ENCODE results near the gene FOXR1.

FOXR1 gene

GRCh38 chr11:118997627-118998387, 26.2 kb downstream of the FOXR1 start, which contains the start of gene CENATAC:
Gene CENATAC, plus strand, starts transcription at chr11:118998138. Its CDS starts 60 bp downstream, at chr11:118998198.
- Histone ChIP-seq H3K36me3 (ENCODE audit: control insufficient read depth in 1 of 2, insufficient read depth in 2 of 2, low read depth in 1 of 2, low read length in 2 of 2) (peaks cover 10 to 33% of the 10 kb centered on the region in 2 experiments), H2BK5ac (ENCODE audit: low read depth, low read length, poor library complexity, severe bottlenecking) (no peak within 1 kb of the TSS), H2BK12ac (ENCODE audit: low read length in 2 of 2) (peak within 1 kb of the TSS in 1 of 2 experiments; percentile 68), H3K4me1 (ENCODE audit: control insufficient read depth, insufficient read depth, low read depth, low read length) (peaks cover 6% of the 10 kb centered on the region), H3K9me3 (ENCODE audit: control insufficient read depth, low read length) (no peaks in the 10 kb centered on the region), H3K4ac (ENCODE audit: low read depth in 1 of 2, low read length in 2 of 2) (peak within 1 kb of the TSS; percentile 57 to 70), H3K27ac (ENCODE audit: low read length, poor library complexity, severe bottlenecking) (peak within 1 kb of the TSS; percentile 73), H3K27me3 (ENCODE audit: control insufficient read depth in 1 of 2, insufficient read depth in 1 of 2, low read length in 2 of 2) (no peaks in the 10 kb centered on the region), H2AFZ (ENCODE audit: low read depth, low read length) (peak within 1 kb of the TSS; percentile 78), H2AK5ac (ENCODE audit: low read length, severe bottlenecking) (peak within 1 kb of the TSS; percentile 17), H3K18ac (ENCODE audit: low read depth in 1 of 2, low read length in 2 of 2) (peak within 1 kb of the TSS; percentile 53 to 89), H3K79me1 (replicated peaks; ENCODE audit: low read length, poor library complexity, severe bottlenecking) (peaks cover 18% of the 10 kb centered on the region), H3K14ac (ENCODE audit: low read length in 2 of 2) (peak within 1 kb of the TSS in 1 of 2 experiments; percentile 55), H3K4me3 (ENCODE audit: insufficient read depth in 1 of 2, low read depth in 1 of 2, low read length in 2 of 2) (peak within 1 kb of the TSS; percentile 65 to 95), H2BK15ac (ENCODE audit: low read depth, poor library complexity, severe bottlenecking) (peak within 1 kb of the TSS; percentile 60), H3K9ac (ENCODE audit: low read length) (peak within 1 kb of the TSS; percentile 94), H2BK120ac (ENCODE audit: low read depth, low read length) (no peak within 1 kb of the TSS), H3K4me2 (ENCODE audit: low read length, poor library complexity, severe bottlenecking) (peak within 1 kb of the TSS; percentile 80), H4K8ac (ENCODE audit: low read length) (peak within 1 kb of the TSS; percentile 83), H4K91ac (ENCODE audit: low read length) (peak within 1 kb of the TSS; percentile 47), H3K23ac (ENCODE audit: low read length in 2 of 2) (peak within 1 kb of the TSS in 1 of 2 experiments; percentile 90)
- under 1% methylated on average over 54 of the region's 54 CpGs for WGBS
- DNase-seq: peak; percentile 89

- Histone ChIP-seq H2BK5ac (ENCODE audit: low read depth, low read length, poor library complexity, severe bottlenecking) (no peak overlapping the region), H3K27ac (ENCODE audit: low read length, poor library complexity, severe bottlenecking) (peak overlapping the region; percentile 73), H3K79me1 (replicated peaks; ENCODE audit: low read length, poor library complexity, severe bottlenecking) (peaks cover 18% of the 10 kb centered on the region), H2BK15ac (ENCODE audit: low read depth, poor library complexity, severe bottlenecking) (peak overlapping the region; percentile 60), H3K4me3 (ENCODE audit: insufficient read depth in 1 of 2, low read depth in 1 of 2, low read length in 2 of 2) (peak overlapping the region; percentile 65 to 95), H3K9me3 (ENCODE audit: control insufficient read depth, low read length) (no peaks in the 10 kb centered on the region), H2BK12ac (ENCODE audit: low read length in 2 of 2) (peak overlapping the region in 1 of 2 experiments; percentile 68), H3K36me3 (ENCODE audit: control insufficient read depth in 1 of 2, insufficient read depth in 2 of 2, low read depth in 1 of 2, low read length in 2 of 2) (peaks cover 14 to 39% of the 10 kb centered on the region in 2 experiments), H3K14ac (ENCODE audit: low read length in 2 of 2) (peak overlapping the region in 1 of 2 experiments; percentile 55), H3K23ac (ENCODE audit: low read length in 2 of 2) (peak overlapping the region in 1 of 2 experiments; percentile 90), H3K4ac (ENCODE audit: low read depth in 1 of 2, low read length in 2 of 2) (peak overlapping the region; percentile 57 to 63), H3K4me1 (ENCODE audit: control insufficient read depth, insufficient read depth, low read depth, low read length) (peaks cover 6% of the 10 kb centered on the region), H3K4me2 (ENCODE audit: low read length, poor library complexity, severe bottlenecking) (peak overlapping the region; percentile 80), H4K8ac (ENCODE audit: low read length) (peak overlapping the region; percentile 83), H2AK5ac (ENCODE audit: low read length, severe bottlenecking) (no peak overlapping the region), H3K18ac (ENCODE audit: low read depth in 1 of 2, low read length in 2 of 2) (peak overlapping the region; percentile 31 to 63), H3K9ac (ENCODE audit: low read length) (peak overlapping the region; percentile 94), H2BK120ac (ENCODE audit: low read depth, low read length) (no peak overlapping the region), H3K27me3 (ENCODE audit: control insufficient read depth in 1 of 2, insufficient read depth in 1 of 2, low read length in 2 of 2) (no peaks in the 10 kb centered on the region), H4K91ac (ENCODE audit: low read length) (peak overlapping the region; percentile 30), H2AFZ (ENCODE audit: low read depth, low read length) (peak overlapping the region; percentile 43)
- no peak for DNase-seq
- WGBS: 2% methylated on average over 19 of the region's 19 CpGs
Observed at GRCh38 chr11:118998388-118998717, 26.8 kb downstream of the FOXR1 start.

DNA sequence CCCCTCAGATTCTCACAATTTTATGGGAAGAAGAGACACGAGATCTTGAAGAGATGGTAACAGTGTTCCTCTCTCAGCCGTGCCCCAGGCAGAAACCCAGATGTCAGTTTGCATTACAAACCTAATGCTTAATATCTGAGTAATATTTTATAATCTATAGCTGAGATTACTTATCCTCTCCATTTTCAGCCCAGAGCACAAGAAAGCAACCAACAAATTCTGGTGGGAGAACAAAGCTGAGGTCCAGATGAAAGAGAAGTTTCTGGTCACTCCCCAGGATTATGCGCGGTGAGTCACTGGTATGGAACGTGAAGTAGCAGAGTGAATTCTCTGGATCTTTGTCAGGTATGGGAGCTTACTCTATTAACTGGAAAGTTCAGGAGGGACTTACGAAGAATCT, 27.3 kb downstream of the FOXR1 start:
- 13% methylated on average over 3 of the region's 6 CpGs for WGBS
- peak overlapping the region in 1 of 2 experiments; percentile 55 for H3K14ac ChIP-seq (ENCODE audit: low read length in 2 of 2)
- no peak overlapping the region for H3K18ac ChIP-seq (ENCODE audit: low read depth in 1 of 2, low read length in 2 of 2)
- peaks cover 18% of the 10 kb centered on the region for H3K79me1 ChIP-seq (replicated peaks; ENCODE audit: low read length, poor library complexity, severe bottlenecking)
- H3K4me2 ChIP-seq (ENCODE audit: low read length, poor library complexity, severe bottlenecking): peak overlapping the region; percentile 80
- H3K36me3 ChIP-seq (ENCODE audit: control insufficient read depth in 1 of 2, insufficient read depth in 2 of 2, low read depth in 1 of 2, low read length in 2 of 2): peaks cover 14 to 41% of the 10 kb centered on the region in 2 experiments
- H2BK120ac ChIP-seq (ENCODE audit: low read depth, low read length): no peak overlapping the region
- no peak overlapping the region for H2BK15ac ChIP-seq (ENCODE audit: low read depth, poor library complexity, severe bottlenecking)
- peak overlapping the region; percentile 43 for H2AFZ ChIP-seq (ENCODE audit: low read depth, low read length)
- peak overlapping the region; percentile 17 for H2AK5ac ChIP-seq (ENCODE audit: low read length, severe bottlenecking)
- peak overlapping the region; percentile 65 to 95 for H3K4me3 ChIP-seq (ENCODE audit: insufficient read depth in 1 of 2, low read depth in 1 of 2, low read length in 2 of 2)
- H2BK5ac ChIP-seq (ENCODE audit: low read depth, low read length, poor library complexity, severe bottlenecking): no peak overlapping the region
- H3K4me1 ChIP-seq (ENCODE audit: control insufficient read depth, insufficient read depth, low read depth, low read length): peaks cover 6% of the 10 kb centered on the region
- peak overlapping the region; percentile 73 for H3K27ac ChIP-seq (ENCODE audit: low read length, poor library complexity, severe bottlenecking)
- H3K9ac ChIP-seq (ENCODE audit: low read length): peak overlapping the region; percentile 94
- H3K9me3 ChIP-seq (ENCODE audit: control insufficient read depth, low read length): no peaks in the 10 kb centered on the region
- peak overlapping the region; percentile 57 to 63 for H3K4ac ChIP-seq (ENCODE audit: low read depth in 1 of 2, low read length in 2 of 2)
- peak; percentile 68 for DNase-seq
- H4K91ac ChIP-seq (ENCODE audit: low read length): no peak overlapping the region
- no peaks in the 10 kb centered on the region for H3K27me3 ChIP-seq (ENCODE audit: control insufficient read depth in 1 of 2, insufficient read depth in 1 of 2, low read length in 2 of 2)
- H4K8ac ChIP-seq (ENCODE audit: low read length): no peak overlapping the region
- no peak overlapping the region for H3K23ac ChIP-seq (ENCODE audit: low read length in 2 of 2)
- H2BK12ac ChIP-seq (ENCODE audit: low read length in 2 of 2): peak overlapping the region in 1 of 2 experiments; percentile 68

- Histone ChIP-seq H2AFZ (ENCODE audit: low read depth, low read length) (no peak overlapping the region), H2BK5ac (ENCODE audit: low read depth, low read length, poor library complexity, severe bottlenecking) (no peak overlapping the region), H3K23ac (ENCODE audit: low read length in 2 of 2) (no peak overlapping the region), H2BK12ac (ENCODE audit: low read length in 2 of 2) (no peak overlapping the region), H3K27me3 (ENCODE audit: control insufficient read depth in 1 of 2, insufficient read depth in 1 of 2, low read length in 2 of 2) (no peaks in the 10 kb centered on the region), H3K18ac (ENCODE audit: low read depth in 1 of 2, low read length in 2 of 2) (no peak overlapping the region), H3K4me3 (ENCODE audit: insufficient read depth in 1 of 2, low read depth in 1 of 2, low read length in 2 of 2) (no peak overlapping the region), H3K14ac (ENCODE audit: low read length in 2 of 2) (no peak overlapping the region), H2BK15ac (ENCODE audit: low read depth, poor library complexity, severe bottlenecking) (no peak overlapping the region), H3K9me3 (ENCODE audit: control insufficient read depth, low read length) (no peaks in the 10 kb centered on the region), H3K79me1 (replicated peaks; ENCODE audit: low read length, poor library complexity, severe bottlenecking) (peaks cover 20% of the 10 kb centered on the region), H3K4me2 (ENCODE audit: low read length, poor library complexity, severe bottlenecking) (no peak overlapping the region), H2BK120ac (ENCODE audit: low read depth, low read length) (no peak overlapping the region), H4K8ac (ENCODE audit: low read length) (no peak overlapping the region), H3K27ac (ENCODE audit: low read length, poor library complexity, severe bottlenecking) (no peak overlapping the region), H4K91ac (ENCODE audit: low read length) (no peak overlapping the region), H3K4me1 (ENCODE audit: control insufficient read depth, insufficient read depth, low read depth, low read length) (peaks cover 6% of the 10 kb centered on the region), H3K36me3 (ENCODE audit: control insufficient read depth in 1 of 2, insufficient read depth in 2 of 2, low read depth in 1 of 2, low read length in 2 of 2) (peaks cover 14 to 53% of the 10 kb centered on the region in 2 experiments), H3K4ac (ENCODE audit: low read depth in 1 of 2, low read length in 2 of 2) (no peak overlapping the region), H3K9ac (ENCODE audit: low read length) (peak overlapping the region; percentile 10), H2AK5ac (ENCODE audit: low read length, severe bottlenecking) (no peak overlapping the region)
- DNase-seq: peak; percentile 23
- no CpG with 5 or more reads among the region's 1 CpG for WGBS
Observed at GRCh38 chr11:119000906-119001305, 29.3 kb downstream of the FOXR1 start.

Measured in mesenchymal stem cell (in vitro differentiated cells and primary cell).